Measurements from ENCODE around the gene PRKAR1B. TPM values are rescaled to one million over a fixed set of nuclear protein-coding genes. Genes with fewer than 3 reads are reported as not detected.

The PRKAR1B gene
- total and polyA plus RNA-seq, 7 donors: 1.4 to 4.6 (median 1.9) TPM

- Histone ChIP-seq H3K4me1 (no peaks in the 10 kb centered on the region), H3K27me3 (ENCODE audit: insufficient read depth in 3 of 3, low read length in 2 of 3) (peaks cover 0 to 3% (median 0%) of the 10 kb centered on the region in 3 donors), H3K27ac (no peak overlapping the region), H3K4me3 (no peak overlapping the region), H3K36me3 (ENCODE audit: insufficient read depth in 1 of 2, low read depth in 1 of 2) (no peaks in the 10 kb centered on the region), H3K9me3 (no peaks in the 10 kb centered on the region)
- WGBS, 3 donors: 87 to 91% (median 88%) methylated on average over 32 of the region's 32 CpGs
- DNase-seq: no peak
- no peak for TF ChIP-seq CTCF (IDR thresholded peaks at IDR 0.05)
- intact Hi-C loops (cut with DNase I): no loop called here
- ATAC-seq: no peak
These were observed 170.1 kb downstream of the PRKAR1B start for GRCh38 chr7:556837-557557.

- 66 to 78% (median 76%) methylated on average over 30 of the region's 30 CpGs for WGBS, 3 donors
- DNase-seq: no peak
- peaks cover 0 to 3% (median 0%) of the 10 kb centered on the region in 3 donors for H3K27me3 ChIP-seq (ENCODE audit: insufficient read depth in 3 of 3, low read length in 2 of 3)
- H3K36me3 ChIP-seq (ENCODE audit: insufficient read depth in 1 of 2, low read depth in 1 of 2): no peaks in the 10 kb centered on the region
- ATAC-seq: no peak
- H3K27ac ChIP-seq: no peak overlapping the region
- H3K4me1 ChIP-seq: no peaks in the 10 kb centered on the region
- TF ChIP-seq CTCF (IDR thresholded peaks at IDR 0.05): no peak
- no peaks in the 10 kb centered on the region for H3K9me3 ChIP-seq
- no peak overlapping the region for H3K4me3 ChIP-seq
- intact Hi-C loops (cut with DNase I): no loop called here
These were observed 170.7 kb downstream of the PRKAR1B start for GRCh38 chr7:556291-556826.

DNA sequence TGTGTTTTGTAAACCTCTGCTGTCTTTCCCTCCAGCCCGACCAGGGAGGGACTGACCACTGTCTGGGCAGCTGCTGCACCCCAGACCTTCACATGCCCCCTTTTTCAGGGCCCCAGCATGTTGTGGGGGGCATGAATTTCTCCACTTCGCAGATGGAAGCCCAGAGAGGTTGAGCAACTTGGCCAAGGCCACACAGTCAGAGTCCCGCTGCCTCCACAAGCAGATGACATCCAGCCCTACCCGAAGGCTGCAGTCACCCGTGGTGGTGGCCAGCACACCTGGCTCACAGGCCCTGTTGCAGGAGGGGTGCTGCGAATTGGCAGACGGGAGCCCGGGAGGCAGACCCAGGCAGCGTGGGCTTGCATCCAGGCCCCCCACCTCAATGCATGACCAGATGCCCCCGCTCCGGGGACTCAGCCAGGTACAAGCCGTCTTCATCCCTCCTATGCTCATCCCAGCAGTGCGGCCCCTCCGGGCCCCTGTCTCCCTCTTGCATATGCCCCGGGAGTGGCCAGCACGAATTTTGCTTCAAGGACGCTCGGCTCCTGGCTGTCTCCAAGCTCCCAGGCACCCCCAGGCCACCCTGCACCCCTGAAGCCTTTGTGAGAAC is 171.4 kb downstream of the PRKAR1B start:
- Histone ChIP-seq H3K27me3 (ENCODE audit: insufficient read depth in 3 of 3, low read length in 2 of 3) (peaks cover 0 to 3% (median 0%) of the 10 kb centered on the region in 3 donors), H3K9me3 (no peaks in the 10 kb centered on the region), H3K27ac (no peak overlapping the region), H3K4me1 (no peaks in the 10 kb centered on the region), H3K36me3 (ENCODE audit: insufficient read depth in 1 of 2, low read depth in 1 of 2) (no peaks in the 10 kb centered on the region), H3K4me3 (no peak overlapping the region)
- DNase-seq (no peak), ATAC-seq (no peak)
- 90 to 97% (median 91%) methylated on average over 17 to 18 of the region's 18 CpGs for WGBS, 3 donors
- intact Hi-C loops (cut with DNase I): no loop called here
- no peak for TF ChIP-seq CTCF (IDR thresholded peaks at IDR 0.05)

DNA sequence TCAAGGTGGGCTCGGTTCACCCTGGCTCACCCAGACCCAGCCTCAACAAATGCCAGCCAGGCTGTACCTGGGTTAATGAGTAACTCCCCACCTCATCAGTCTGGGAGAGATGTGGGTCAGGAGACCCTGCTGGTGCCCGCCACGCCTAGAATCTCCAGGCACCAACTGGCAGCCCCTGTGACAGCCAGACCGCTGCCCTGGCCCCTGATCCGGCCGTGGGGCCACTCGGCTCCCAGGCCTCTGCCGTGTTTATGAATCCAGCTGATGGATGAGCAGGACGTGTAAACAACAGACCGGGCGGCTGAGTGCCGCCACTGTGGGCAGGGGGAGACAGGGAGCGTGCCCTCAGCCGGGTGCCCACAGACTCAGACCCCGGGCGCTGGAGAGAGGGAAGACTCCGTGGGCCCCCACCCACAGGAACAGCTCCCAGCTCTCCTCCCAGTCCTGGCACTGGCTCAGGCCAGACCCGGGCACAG is 173.4 kb downstream of the PRKAR1B start:
- Histone ChIP-seq H3K27ac (no peak overlapping the region), H3K4me1 (no peaks in the 10 kb centered on the region), H3K27me3 (ENCODE audit: insufficient read depth in 3 of 3, low read length in 2 of 3) (peaks cover 0 to 3% (median 0%) of the 10 kb centered on the region in 3 donors), H3K4me3 (no peak overlapping the region), H3K9me3 (no peaks in the 10 kb centered on the region), H3K36me3 (ENCODE audit: insufficient read depth in 1 of 2, low read depth in 1 of 2) (no peaks in the 10 kb centered on the region)
- DNase-seq (no peak), ATAC-seq (no peak)
- TF ChIP-seq CTCF (IDR thresholded peaks at IDR 0.05): no peak
- WGBS, 3 donors: 81 to 91% (median 86%) methylated on average over 18 of the region's 18 CpGs
- intact Hi-C loops (cut with DNase I): no loop called here

All from psoas muscle (tissue), 8 donors.